K562 (cell line): ENCODE data around the gene TSSK2. TPM values are rescaled to one million over a fixed set of nuclear protein-coding genes. Genes with fewer than 3 reads are reported as not detected.
A peak's percentile ranks its signal among the peaks of the same experiment; 100 is the strongest.

ENCODE experiments used
- ATF3 ChIP-seq, 2 experiments: fragments of 450-650 bp in 1 of 2; sonication (generic) in 1 of 2; formaldehyde crosslinking in 1 of 2; IDR thresholded peaks in 1 of 2; conservative IDR thresholded peaks in 1 of 2; 2 replicates each; pipeline versions ENCODE4 v1.6.1 to v1.8.1; 2016 to 2023; ENCODE audit warnings: mild to moderate bottlenecking in 2 of 2, moderate library complexity in 2 of 2, inconsistent platforms in 1 of 2, missing genetic modification reagents in 1 of 2
- CHAMP1 ChIP-seq: fragments of 450-650 bp; IDR thresholded peaks from 2 replicates; pipeline ENCODE4 v1.6.1; 2016; ENCODE audit warnings: mild to moderate bottlenecking
- CLOCK ChIP-seq: fragments of 250-450 bp; sonication (Bioruptor Pico); IDR thresholded peaks from 2 replicates; pipeline ENCODE4 v1.4.0; 2020; ENCODE audit warnings: mild to moderate bottlenecking, moderate library complexity, borderline replicate concordance
- CSDE1 ChIP-seq, 2 experiments: fragments of 450-650 bp; IDR thresholded peaks; 2 replicates each; pipeline ENCODE4 v1.6.1; 2016; ENCODE audit warnings: mild to moderate bottlenecking in 1 of 2
- DPF2 ChIP-seq: fragments of 450-650 bp; IDR thresholded peaks from 2 replicates; pipeline ENCODE4 v1.6.1; 2016
- ETV6 ChIP-seq, 3 experiments: fragments of 150-350 bp in 1 of 3; sonication (generic) in 1 of 3; formaldehyde crosslinking in 1 of 3; IDR thresholded peaks; 2 replicates each; pipeline versions ENCODE4 v1.6.1 to v1.8.0; 2014 to 2022; ENCODE audit warnings: borderline replicate concordance in 2 of 3, low read depth in 2 of 3, antibody characterized with exemption in 1 of 3, low read length in 1 of 3, mild to moderate bottlenecking in 1 of 3, missing genetic modification reagents in 1 of 3
- HSF4 ChIP-seq: fragments of 250-450 bp; sonication (Bioruptor Pico); IDR thresholded peaks from 2 replicates; pipeline ENCODE4 v2.1.2; 2022; ENCODE audit warnings: mild to moderate bottlenecking, moderate library complexity, borderline replicate concordance
- PHB ChIP-seq: fragments of 250-450 bp; sonication (Bioruptor Pico); IDR thresholded peaks from 2 replicates; pipeline ENCODE4 v1.5.0; 2021
- POLR2H ChIP-seq: IDR thresholded peaks from 2 replicates; pipeline ENCODE4 v1.6.1; 2016; ENCODE audit warnings: missing genetic modification characterization, low read depth, mild to moderate bottlenecking, control low read depth, missing compliant biosample characterization, moderate library complexity
- RB1 ChIP-seq: fragments of 450-650 bp; IDR thresholded peaks from 2 replicates; pipeline ENCODE4 v1.6.1; 2017; ENCODE audit warnings: low read depth, mild to moderate bottlenecking
- VEZF1 ChIP-seq: fragments of 200-800 bp; sonication (Bioruptor generic); IDR thresholded peaks from 2 replicates; pipeline ENCODE4 v1.6.1; 2017; ENCODE audit warnings: missing genetic modification characterization, missing compliant biosample characterization
- ZBTB34 ChIP-seq: fragments of 250-450 bp; sonication (Bioruptor Pico); IDR thresholded peaks from 2 replicates; pipeline ENCODE4 v1.8.0; 2021; ENCODE audit warnings: mild to moderate bottlenecking, moderate library complexity
- ZNF24 ChIP-seq: fragments of 450-650 bp; IDR thresholded peaks from 2 replicates; pipeline ENCODE4 v1.6.1; 2016
- ZNF830 ChIP-seq: fragments of 250-450 bp; sonication (Bioruptor Pico); IDR thresholded peaks from 2 replicates; pipeline ENCODE4 v1.5.0; 2021; ENCODE audit warnings: mild to moderate bottlenecking
- polyA plus RNA-seq, 8 experiments: library from polyadenylated mRNA; depleted of rRNA in 4 of 8; stranded (reverse) in 5 of 8; unstranded in 3 of 8; fragments of >200 nt; fragmentation: Nextera tagmentation in 2 of 8; fragmentation: Illumina TruSeq in 1 of 8; extraction: Ambion mirVana in 2 of 8; extraction: Trizol in 1 of 8; gene quantifications; 2 replicates each; pipeline versions ENCODE4 v1.2.1 to v1.2.3, GENCODE V29; 2011 to 2014; ENCODE audit warnings: inconsistent platforms in 1 of 8, missing spikeins in 1 of 8
- total RNA-seq, 7 experiments: library from RNA; depleted of rRNA in 6 of 7; stranded (reverse); fragments of >200 nt in 6 of 7; fragmentation: Illumina TruSeq in 2 of 7; extraction: Trizol in 2 of 7; gene quantifications; 2 replicates each; pipeline versions ENCODE4 v1.2.1 to v1.2.3, GENCODE V29; 2011 to 2021; ENCODE audit warnings: low replicate concordance in 1 of 7

Gene TSSK2
- total and polyA plus RNA-seq, 9 of the 15 experiments (the other 6 are each of a cell fraction or from before 2014, with no cell fraction given), result 0.04 TPM; not detected in 8

DNA sequence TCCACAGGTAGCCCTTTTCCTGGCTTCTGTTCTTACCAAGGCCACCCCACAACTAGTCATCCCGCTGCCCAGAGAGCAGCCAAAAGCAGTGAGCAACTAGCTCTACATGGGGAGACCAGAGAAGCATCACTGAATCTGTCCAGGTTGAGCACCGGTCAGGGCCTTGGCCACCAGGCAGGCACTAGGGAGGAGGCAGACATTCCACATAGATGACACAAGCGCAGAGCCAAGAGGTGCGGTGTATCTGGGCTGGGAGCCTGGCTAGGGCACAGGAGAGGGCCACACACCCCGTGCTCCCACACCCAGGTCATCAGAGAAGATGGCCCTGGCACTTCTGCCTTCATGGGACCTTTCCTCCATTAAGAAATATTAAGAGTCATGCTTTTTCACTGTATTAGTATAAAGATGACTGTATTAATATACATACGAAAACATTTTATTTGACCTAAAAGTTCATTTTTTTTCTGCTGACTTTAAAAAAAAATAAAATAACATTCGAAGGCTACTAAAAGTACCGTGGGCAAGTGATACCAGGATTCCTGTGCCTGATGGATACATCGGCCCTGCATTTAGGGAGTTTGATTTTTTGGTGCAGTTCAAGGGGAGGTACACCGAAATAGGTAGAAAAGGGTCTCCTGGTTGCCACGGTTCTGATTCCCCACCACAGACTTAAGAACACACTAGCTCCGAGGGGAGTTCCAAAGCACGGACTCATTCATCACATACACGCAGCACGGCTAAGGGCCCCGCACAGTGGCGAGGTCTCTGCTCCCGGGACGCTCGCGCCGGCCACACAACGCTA is 10.1 kb upstream of the TSSK2 start (continued):
- TF ChIP-seq VEZF1 (CRISPR knock-in tag) (no peak), DPF2 (peak; percentile 25; the same call in 1 of the 2 replicates), CHAMP1 (no peak), RB1 (peak; percentile 8; the same call in 1 of the 2 replicates), CSDE1 (IDR thresholded peaks at IDR 0.05) (no peak), ATF3 (IDR thresholded peaks at IDR 0.05) (peak; percentile 73), ATF3 (CRISPR knock-in tag; conservative IDR thresholded peaks at IDR 0.05) (no peak), ZNF830 (CRISPR knock-in tag) (peak; percentile 24; the same call in 1 of the 2 replicates), ZBTB34 (0 out of 2 replicates have a peak, but pooled peaks have one; percentile 43), PHB (peak; percentile 79), CLOCK (CRISPR knock-in tag) (no peak), HSF4 (CRISPR knock-in tag) (0 out of 2 replicates have a peak, but pooled peaks have one; percentile 50), ETV6 (IDR thresholded peaks at IDR 0.05; ENCODE audit: borderline replicate concordance in 1 of 2, low read depth in 2 of 2, low read length in 1 of 2) (no peak), ETV6 (CRISPR knock-in tag; IDR thresholded peaks at IDR 0.05; ENCODE audit: borderline replicate concordance) (no peak), ZNF24 (no peak), POLR2H (tag) (no peak)
